Neuronal stem cell (in vitro differentiated cells): Measurements from ENCODE around the gene NR4A3.
A peak's percentile ranks its signal among the peaks of the same experiment; 100 is the strongest.

ENCODE experiments used
- DNase-seq: peaks from one replicate; pipeline ENCODE4 v3.0.0-alpha.2; 2013; ENCODE audit warnings: low spot score
- H2AFZ ChIP-seq: one replicate; pipeline ENCODE4 v1.6.1; 2013; ENCODE audit warnings: mild to moderate bottlenecking, low read length, inconsistent platforms
- H2AK5ac ChIP-seq: 2 replicates; pipeline ENCODE4 v1.6.1; 2013; ENCODE audit warnings: low read depth, mild to moderate bottlenecking, inconsistent platforms, low read length, moderate library complexity, mixed read lengths
- H2BK120ac ChIP-seq: 2 replicates; pipeline ENCODE4 v1.6.1; 2013; ENCODE audit warnings: low read depth, mild to moderate bottlenecking, inconsistent platforms, low read length, moderate library complexity, mixed read lengths
- H2BK12ac ChIP-seq: one replicate; pipeline ENCODE4 v1.6.1; 2013; ENCODE audit warnings: low read length, inconsistent platforms
- H2BK15ac ChIP-seq: 2 replicates; pipeline ENCODE4 v1.6.1; 2013; ENCODE audit warnings: mild to moderate bottlenecking, low read length, inconsistent platforms, mixed read lengths
- H2BK5ac ChIP-seq: one replicate; pipeline ENCODE4 v1.6.1; 2013; ENCODE audit warnings: inconsistent platforms, mild to moderate bottlenecking, low read length, moderate library complexity
- H3K14ac ChIP-seq: one replicate; pipeline ENCODE4 v1.6.1; 2013; ENCODE audit warnings: low read length, inconsistent platforms
- H3K18ac ChIP-seq: 2 replicates; pipeline ENCODE4 v1.6.1; 2013; ENCODE audit warnings: low read length, inconsistent platforms
- H3K23ac ChIP-seq: 2 replicates; pipeline ENCODE4 v1.6.1; 2013; ENCODE audit warnings: low read depth, mild to moderate bottlenecking, mixed read lengths, low read length, inconsistent platforms; ENCODE audit not compliant: poor library complexity
- H3K27ac ChIP-seq: replicated peaks from 3 replicates; pipeline ENCODE4 v1.5.1; 2013; ENCODE audit warnings: low read length, inconsistent platforms
- H3K27me3 ChIP-seq, 3 experiments: 2 replicates each; pipeline ENCODE4 v1.6.1; 2013; ENCODE audit warnings: low read length in 3 of 3, mild to moderate bottlenecking in 2 of 3, inconsistent platforms in 1 of 3, low read depth in 1 of 3, mixed read lengths in 1 of 3, moderate library complexity in 1 of 3; ENCODE audit not compliant: control insufficient read depth in 3 of 3, insufficient read depth in 3 of 3
- H3K36me3 ChIP-seq, 2 donors: replicated peaks in 1 of 2; 2 replicates each; pipeline ENCODE4 v1.6.1; 2013; ENCODE audit warnings: low read length in 2 of 2; ENCODE audit not compliant: control insufficient read depth in 2 of 2, insufficient read depth in 2 of 2
- H3K4ac ChIP-seq: 2 replicates; pipeline ENCODE4 v1.6.1; 2013; ENCODE audit warnings: inconsistent platforms, mild to moderate bottlenecking, low read length, moderate library complexity
- H3K4me1 ChIP-seq, 2 donors: 1 replicate in 1 of 2; 2 replicates in 1 of 2; pipeline ENCODE4 v1.6.1; 2013; ENCODE audit warnings: low read length in 2 of 2, low read depth in 1 of 2; ENCODE audit not compliant: control insufficient read depth in 2 of 2, insufficient read depth in 1 of 2
- H3K4me2 ChIP-seq: one replicate; pipeline ENCODE4 v1.6.1; 2013; ENCODE audit warnings: mild to moderate bottlenecking, low read length, inconsistent platforms; ENCODE audit not compliant: insufficient read depth, poor library complexity, severe bottlenecking
- H3K4me3 ChIP-seq, 2 donors: 2 replicates each; pipeline ENCODE4 v1.5.1; 2013; ENCODE audit warnings: low read length in 2 of 2, mild to moderate bottlenecking in 2 of 2, inconsistent platforms in 1 of 2, moderate library complexity in 1 of 2
- H3K79me1 ChIP-seq: one replicate; pipeline ENCODE4 v1.6.1; 2013; ENCODE audit warnings: low read depth, mild to moderate bottlenecking, inconsistent platforms, low read length, moderate library complexity
- H3K9ac ChIP-seq: one replicate; pipeline ENCODE4 v1.6.1; 2013; ENCODE audit warnings: mild to moderate bottlenecking, low read depth, low read length, inconsistent platforms; ENCODE audit not compliant: poor library complexity
- H3K9me3 ChIP-seq, 2 donors: replicated peaks in 1 of 2; 2 replicates each; pipeline versions ENCODE3 to v1.6.1; 2013; ENCODE audit warnings: low read length in 2 of 2, mild to moderate bottlenecking in 2 of 2, inconsistent platforms in 1 of 2, low read depth in 1 of 2, mixed read lengths in 1 of 2, moderate library complexity in 1 of 2; ENCODE audit not compliant: control insufficient read depth in 2 of 2, insufficient read depth in 1 of 2
- H4K8ac ChIP-seq: one replicate; pipeline ENCODE4 v1.6.1; 2013; ENCODE audit warnings: low read depth, mild to moderate bottlenecking, inconsistent platforms, low read length, moderate library complexity
- H4K91ac ChIP-seq: one replicate; pipeline ENCODE4 v1.6.1; 2013; ENCODE audit warnings: low read length, low read depth, mild to moderate bottlenecking, inconsistent platforms; ENCODE audit not compliant: poor library complexity
- WGBS, 2 donors: extraction: QIAGEN DNeasy Blood & Tissue Kit; methylation state at CpG; one replicate each; pipeline ENCODE4 v1.1.7; 2013; ENCODE audit warnings: missing lambda C conversion rate in 2 of 2, mixed read lengths in 1 of 2; ENCODE audit not compliant: insufficient read length in 2 of 2, insufficient replicate concordance in 1 of 2; ENCODE audit errors: extremely low coverage in 2 of 2; 5-methylcytosine and 5-hydroxymethylcytosine counted together

NR4A3 gene

DNA sequence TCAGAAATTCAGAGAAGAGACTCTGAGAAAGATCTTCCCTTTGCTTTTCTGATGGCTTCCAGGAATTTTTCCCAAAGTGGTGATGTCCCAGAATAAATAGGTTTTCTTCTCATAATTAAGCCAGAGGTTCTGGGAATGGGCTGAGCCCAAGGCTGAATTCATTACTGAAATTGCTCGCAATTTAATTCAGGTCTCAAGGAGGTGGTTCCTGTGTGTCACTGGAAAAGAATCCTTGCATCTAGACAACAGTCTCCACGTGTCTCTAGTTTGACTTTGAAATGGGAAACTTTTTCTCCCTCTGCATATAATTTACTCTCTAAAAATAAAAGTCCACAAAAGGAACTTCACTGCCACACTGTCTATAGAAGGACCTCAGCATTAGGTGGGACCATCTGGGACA, 57.0 kb downstream of the NR4A3 start:
- Histone ChIP-seq H3K27me3 (no peaks in the 10 kb centered on the region), H2BK5ac (no peak overlapping the region), H3K4me3 (no peak overlapping the region), H2BK15ac (no peak overlapping the region), H3K23ac (no peak overlapping the region), H3K27ac (no peak overlapping the region), H3K14ac (no peak overlapping the region), H2AFZ (no peak overlapping the region), H4K8ac (no peak overlapping the region), H3K4ac (no peak overlapping the region), H2BK12ac (no peak overlapping the region), H3K9me3 (peaks cover 0 to 3% of the 10 kb centered on the region in 2 donors), H2BK120ac (no peak overlapping the region), H3K79me1 (no peaks in the 10 kb centered on the region), H3K9ac (no peak overlapping the region), H3K4me1 (peaks cover 0 to 6% of the 10 kb centered on the region in 2 donors), H3K36me3 (no peaks in the 10 kb centered on the region), H2AK5ac (no peak overlapping the region), H3K18ac (no peak overlapping the region), H3K4me2 (no peak overlapping the region), H4K91ac (no peak overlapping the region)
- no CpG with 5 or more reads among the region's 2 CpGs for WGBS, 2 donors
- no peak for DNase-seq

DNA sequence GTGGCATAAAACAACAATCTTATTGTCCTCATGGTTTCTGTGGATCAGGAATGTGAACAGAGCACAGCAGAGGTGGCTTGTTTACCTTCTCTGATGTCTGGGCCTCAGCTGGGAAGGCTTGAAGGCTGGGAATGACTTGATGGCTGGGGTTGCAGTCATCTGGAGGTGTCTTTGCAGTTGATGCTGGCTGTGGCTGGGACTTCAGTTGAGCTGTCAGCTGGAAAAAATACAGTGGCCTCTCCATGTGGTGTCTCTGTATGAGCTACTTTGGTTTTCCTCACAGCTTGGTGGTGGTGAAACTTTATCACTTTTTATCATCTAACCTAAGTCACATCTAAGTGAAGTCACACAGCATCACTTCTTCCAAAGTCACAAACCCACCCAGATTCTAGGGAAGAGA, 60.1 kb downstream of the NR4A3 start:
- Histone ChIP-seq H3K36me3 (no peaks in the 10 kb centered on the region), H3K23ac (no peak overlapping the region), H2BK120ac (no peak overlapping the region), H2AFZ (no peak overlapping the region), H3K4me2 (no peak overlapping the region), H2AK5ac (no peak overlapping the region), H3K14ac (no peak overlapping the region), H3K4me3 (no peak overlapping the region), H2BK12ac (no peak overlapping the region), H3K4me1 (peaks cover 0 to 6% of the 10 kb centered on the region in 2 donors), H4K8ac (no peak overlapping the region), H3K9me3 (peaks cover 0 to 3% of the 10 kb centered on the region in 2 donors), H3K4ac (no peak overlapping the region), H3K18ac (no peak overlapping the region), H3K79me1 (no peaks in the 10 kb centered on the region), H4K91ac (no peak overlapping the region), H2BK15ac (no peak overlapping the region), H3K9ac (no peak overlapping the region), H2BK5ac (no peak overlapping the region), H3K27me3 (no peaks in the 10 kb centered on the region), H3K27ac (no peak overlapping the region)
- no peak for DNase-seq

DNA sequence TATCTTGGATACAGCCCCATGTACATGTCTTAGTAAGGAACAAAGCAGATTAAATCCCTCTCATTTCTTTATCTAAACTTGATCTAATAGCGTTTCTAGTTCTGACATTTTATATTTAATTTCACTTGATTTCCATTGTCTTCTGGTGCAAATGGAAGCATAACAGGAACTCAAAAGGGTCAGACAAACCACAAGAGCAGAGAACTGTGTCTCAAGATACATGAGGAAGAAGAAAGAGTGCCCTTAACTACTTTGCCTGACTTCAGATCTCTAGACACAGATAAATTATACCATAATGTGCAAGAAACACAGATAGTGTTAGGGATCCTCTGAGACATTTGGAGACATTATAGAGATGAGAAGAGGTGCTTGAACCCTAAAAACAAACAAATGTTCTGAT, 64.1 kb downstream of the NR4A3 start:
- no peak overlapping the region for H3K4me3 ChIP-seq
- H3K23ac ChIP-seq = no peak overlapping the region
- H3K9ac ChIP-seq = no peak overlapping the region
- DNase-seq = no peak
- no peak overlapping the region for H4K91ac ChIP-seq
- WGBS, 2 donors = no CpG with 5 or more reads among the region's 1 CpG
- no peaks in the 10 kb centered on the region for H3K4me1 ChIP-seq
- H3K36me3 ChIP-seq = no peaks in the 10 kb centered on the region
- no peak overlapping the region for H3K27ac ChIP-seq
- peak overlapping the region; percentile 7 for H2AFZ ChIP-seq
- H3K14ac ChIP-seq = no peak overlapping the region
- no peak overlapping the region for H2BK12ac ChIP-seq
- no peak overlapping the region for H3K4me2 ChIP-seq
- H3K4ac ChIP-seq = no peak overlapping the region
- peaks cover 2 to 3% of the 10 kb centered on the region in 2 donors for H3K9me3 ChIP-seq
- H2BK120ac ChIP-seq = no peak overlapping the region
- H3K18ac ChIP-seq = no peak overlapping the region
- no peak overlapping the region for H4K8ac ChIP-seq
- no peaks in the 10 kb centered on the region for H3K79me1 ChIP-seq
- H2BK15ac ChIP-seq = no peak overlapping the region
- H2AK5ac ChIP-seq = no peak overlapping the region
- no peak overlapping the region for H2BK5ac ChIP-seq
- H3K27me3 ChIP-seq = no peaks in the 10 kb centered on the region

DNA sequence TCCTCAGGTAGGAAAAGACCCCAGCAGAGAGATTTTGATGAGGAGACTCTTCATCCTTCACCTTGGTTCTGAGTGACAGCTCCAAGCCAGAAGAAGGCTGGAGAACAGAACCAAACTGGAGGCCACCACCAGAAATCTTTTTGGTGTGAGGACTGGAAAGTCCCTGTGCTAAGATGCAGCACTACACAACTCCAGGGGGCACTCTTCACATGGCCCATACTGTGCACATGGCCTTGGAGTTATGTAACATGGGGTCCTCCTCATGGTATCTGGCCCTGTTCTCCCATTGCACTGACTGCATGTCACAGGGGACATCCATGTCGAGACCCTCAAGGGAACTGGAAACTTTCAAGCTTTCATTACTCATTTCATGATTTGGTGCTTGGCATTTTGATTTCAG, 67.4 kb downstream of the NR4A3 start:
- Histone ChIP-seq H3K27me3 (no peaks in the 10 kb centered on the region), H3K14ac (no peak overlapping the region), H3K4me3 (peak overlapping the region in 1 of 2 donors; percentile 20), H2AFZ (no peak overlapping the region), H2BK5ac (no peak overlapping the region), H3K4ac (no peak overlapping the region), H2BK15ac (no peak overlapping the region), H3K4me1 (no peaks in the 10 kb centered on the region), H2BK12ac (no peak overlapping the region), H3K27ac (no peak overlapping the region), H3K23ac (no peak overlapping the region), H3K36me3 (no peaks in the 10 kb centered on the region), H4K8ac (no peak overlapping the region), H3K9ac (no peak overlapping the region), H3K4me2 (no peak overlapping the region), H2BK120ac (no peak overlapping the region), H2AK5ac (no peak overlapping the region), H3K18ac (peak overlapping the region; percentile 28), H3K9me3 (peaks cover 0 to 2% of the 10 kb centered on the region in 2 donors), H3K79me1 (no peaks in the 10 kb centered on the region), H4K91ac (no peak overlapping the region)
- WGBS, 2 donors = no CpG with 5 or more reads among the region's 1 CpG
- DNase-seq = no peak
